Keratinocyte (primary cell): ENCODE results near the gene ARL6IP6. TPM values are rescaled to one million over a fixed set of nuclear protein-coding genes. Genes with fewer than 3 reads are reported as not detected.

Source experiments
- DNase-seq: peaks from one replicate; pipeline ENCODE4 v3.0.0-alpha.2; 2011; ENCODE audit warnings: low read depth, missing footprints, low spot score
- FAIRE-seq: peaks from 2 replicates; lab custom pipeline; 2011; peaks lifted over from hg19 to GRCh38; lab: Jason Lieb, UNC
- H2AFZ ChIP-seq: 2 replicates; pipeline ENCODE4 v1.6.0; 2012; ENCODE audit warnings: low read length, control low read depth, inconsistent platforms; ENCODE audit not compliant: control insufficient read depth
- H3K27ac ChIP-seq: 2 replicates; pipeline ENCODE4 v1.5.1; 2011; ENCODE audit warnings: low read length; ENCODE audit not compliant: control insufficient read depth, insufficient read depth
- H3K27me3 ChIP-seq: 3 replicates; pipeline ENCODE4 v1.6.0; 2011; ENCODE audit warnings: low read length; ENCODE audit not compliant: control insufficient read depth, insufficient read depth; ENCODE audit errors: extremely low read depth
- H3K36me3 ChIP-seq, 2 experiments: 2 replicates in 1 of 2; 3 replicates in 1 of 2; pipeline ENCODE4 v1.5.1; 2011; ENCODE audit warnings: low read length in 2 of 2, mild to moderate bottlenecking in 1 of 2; ENCODE audit not compliant: control insufficient read depth in 2 of 2, insufficient read depth in 2 of 2; ENCODE audit errors: extremely low read depth in 1 of 2
- H3K4me1 ChIP-seq: 3 replicates; pipeline ENCODE4 v1.5.1; 2011; ENCODE audit warnings: low read length; ENCODE audit not compliant: control insufficient read depth, insufficient read depth; ENCODE audit errors: extremely low read depth
- H3K4me2 ChIP-seq: 3 replicates; pipeline ENCODE4 v1.6.0; 2011; ENCODE audit warnings: low read depth, low read length; ENCODE audit not compliant: control insufficient read depth, insufficient read depth; ENCODE audit errors: extremely low read depth
- H3K4me3 ChIP-seq, 3 experiments: fragments of 200-600 bp in 1 of 3; sonication (generic) in 1 of 3; 2 replicates in 2 of 3; 3 replicates in 1 of 3; pipeline ENCODE4 v1.5.1; 2011 to 2016; ENCODE audit warnings: low read length in 3 of 3, mild to moderate bottlenecking in 3 of 3, control low read depth in 2 of 3, inconsistent platforms in 1 of 3, low read depth in 1 of 3, mixed read lengths in 1 of 3, mixed run types in 1 of 3, moderate library complexity in 1 of 3; ENCODE audit not compliant: control insufficient read depth in 2 of 3, insufficient read depth in 2 of 3; ENCODE audit errors: extremely low read depth in 1 of 3
- H3K79me2 ChIP-seq: 2 replicates; pipeline ENCODE4 v1.6.0; 2012; ENCODE audit warnings: low read length; ENCODE audit not compliant: control insufficient read depth, insufficient read depth
- H3K9ac ChIP-seq: 3 replicates; pipeline ENCODE4 v1.6.0; 2011; ENCODE audit warnings: low read length; ENCODE audit not compliant: control insufficient read depth, insufficient read depth; ENCODE audit errors: extremely low read depth
- H3K9me1 ChIP-seq: 3 replicates; pipeline ENCODE4 v1.6.0; 2011; ENCODE audit warnings: low read length; ENCODE audit not compliant: control insufficient read depth, insufficient read depth; ENCODE audit errors: extremely low read depth
- H3K9me3 ChIP-seq: 2 replicates; pipeline ENCODE4 v1.5.1; 2012; ENCODE audit warnings: low read depth, low read length; ENCODE audit not compliant: control insufficient read depth
- H4K20me1 ChIP-seq: 3 replicates; pipeline ENCODE4 v1.6.0; 2011; ENCODE audit warnings: low read length; ENCODE audit not compliant: control insufficient read depth, insufficient read depth; ENCODE audit errors: extremely low read depth
- CTCF ChIP-seq, 3 experiments: IDR thresholded peaks in 1 of 3; conservative IDR thresholded peaks in 1 of 3; optimal IDR thresholded peaks in 1 of 3; 2 replicates in 2 of 3; 3 replicates in 1 of 3; pipeline versions ENCODE3 to v1.5.1; 2011; ENCODE audit warnings: low read length in 3 of 3, mild to moderate bottlenecking in 3 of 3, moderate library complexity in 2 of 3, control low read depth in 1 of 3, inconsistent platforms in 1 of 3; ENCODE audit not compliant: insufficient read depth in 2 of 3; ENCODE audit errors: extremely low read depth in 1 of 3
- EZH2 ChIP-seq: IDR thresholded peaks from one replicate; pipeline ENCODE4 v1.6.1; 2012; ENCODE audit warnings: inconsistent platforms, mild to moderate bottlenecking, low read length, moderate library complexity
- dilution Hi-C: fragments of 300-500 bp; cut with MboI; formaldehyde crosslinking; loops from one replicate; pipeline ENCODE4 v1.7.0; 2020; ENCODE audit warnings: low sequenced_read_pairs; ENCODE audit not compliant: extremely low pct_ligation_motif_present
- polyA plus RNA-seq, 5 experiments: library from polyadenylated mRNA; depleted of rRNA in 3 of 5; stranded (reverse) in 3 of 5; stranded (forward) in 1 of 5; unstranded in 1 of 5; fragments of >200 nt; gene quantifications; 1 replicate in 1 of 5; 2 replicates in 3 of 5; 3 replicates in 1 of 5; pipeline versions ENCODE4 v1.2.1 to v1.2.3, GENCODE V29; 2011 to 2012; ENCODE audit warnings: missing spikeins in 2 of 5, low read depth in 1 of 5, low replicate concordance in 1 of 5

ARL6IP6 gene
- polyA plus RNA-seq, 1 donor (not counting 4 experiments of a cell fraction or from before 2014, with no cell fraction given), result 52.5 TPM

- no peaks in the 10 kb centered on the region for H3K9me3 ChIP-seq
- no peaks in the 10 kb centered on the region for H3K9me1 ChIP-seq
- no peak overlapping the region for H3K4me2 ChIP-seq
- no peak overlapping the region for H3K4me3 ChIP-seq
- no peaks in the 10 kb centered on the region for H3K4me1 ChIP-seq
- DNase-seq (no peak), FAIRE-seq (no peak)
- dilution Hi-C loops, result no loop called here
- no peak overlapping the region for H2AFZ ChIP-seq
- no peak overlapping the region for H3K9ac ChIP-seq
- H3K36me3 ChIP-seq, result peaks cover 3 to 12% of the 10 kb centered on the region in 2 experiments
- H3K79me2 ChIP-seq, result peaks cover 57% of the 10 kb centered on the region
- H4K20me1 ChIP-seq, result peaks cover 9% of the 10 kb centered on the region
- no peaks in the 10 kb centered on the region for H3K27me3 ChIP-seq
- H3K27ac ChIP-seq, result peak overlapping the region; percentile 19
- TF ChIP-seq CTCF (optimal IDR thresholded peaks at IDR 0.05 in 1 of 3, IDR thresholded peaks at IDR 0.05 in 1 of 3, conservative IDR thresholded peaks at IDR 0.05 in 1 of 3; ENCODE audit: extremely low read depth in 1 of 3, insufficient read depth in 2 of 3, low read length in 3 of 3) (no peak), EZH2 (no peak)
These were observed 24.2 kb upstream of the ARL6IP6 start for GRCh38 chr2:152694161-152694661.

- Histone ChIP-seq H3K4me1 (no peaks in the 10 kb centered on the region), H2AFZ (no peak overlapping the region), H3K79me2 (peaks cover 73% of the 10 kb centered on the region), H3K9me1 (no peaks in the 10 kb centered on the region), H3K4me2 (no peak overlapping the region), H3K9me3 (no peaks in the 10 kb centered on the region), H3K36me3 (peaks cover 3 to 9% of the 10 kb centered on the region in 2 experiments), H3K9ac (no peak overlapping the region), H3K27ac (no peak overlapping the region), H4K20me1 (peaks cover 7% of the 10 kb centered on the region), H3K4me3 (no peak overlapping the region), H3K27me3 (no peaks in the 10 kb centered on the region)
- FAIRE-seq, result no peak
- no peak for DNase-seq
- TF ChIP-seq EZH2, result no peak
- TF ChIP-seq CTCF (optimal IDR thresholded peaks at IDR 0.05 in 1 of 3, IDR thresholded peaks at IDR 0.05 in 1 of 3, conservative IDR thresholded peaks at IDR 0.05 in 1 of 3; ENCODE audit: extremely low read depth in 1 of 3, insufficient read depth in 2 of 3, low read length in 3 of 3), result no peak
- dilution Hi-C loops, result no loop called here
These were observed 22.7 kb upstream of the ARL6IP6 start for GRCh38 chr2:152695763-152696162.
